Astrocyte (in vitro differentiated cells and primary cell): ENCODE results near the gene CALB2. TPM values are rescaled to one million over a fixed set of nuclear protein-coding genes. Genes with fewer than 3 reads are reported as not detected.

Experiments
- DNase-seq: peaks from one replicate; pipeline ENCODE4 v3.0.0-alpha.2; 2010; ENCODE audit warnings: low read depth
- FAIRE-seq: peaks from 2 replicates; lab custom pipeline; 2011; peaks lifted over from hg19 to GRCh38; lab: Jason Lieb, UNC
- H2AFZ ChIP-seq: 2 replicates; pipeline ENCODE4 v1.6.0; 2012; ENCODE audit warnings: low read depth, low read length, inconsistent platforms
- H3K27ac ChIP-seq: 2 replicates; pipeline ENCODE4 v1.5.1; 2011; ENCODE audit warnings: low read depth, low read length, inconsistent platforms
- H3K27me3 ChIP-seq: 2 replicates; pipeline ENCODE4 v1.6.0; 2011; ENCODE audit warnings: low read length, inconsistent platforms; ENCODE audit not compliant: insufficient read depth
- H3K36me3 ChIP-seq: 2 replicates; pipeline ENCODE4 v1.5.1; 2011; ENCODE audit warnings: low read length, inconsistent platforms; ENCODE audit not compliant: insufficient read depth
- H3K4me1 ChIP-seq: 2 replicates; pipeline ENCODE4 v1.5.1; 2011; ENCODE audit warnings: low read length, inconsistent platforms; ENCODE audit not compliant: insufficient read depth
- H3K4me2 ChIP-seq: 2 replicates; pipeline ENCODE4 v1.6.0; 2012; ENCODE audit warnings: low read length, inconsistent platforms
- H3K4me3 ChIP-seq: 2 replicates; pipeline ENCODE4 v1.5.1; 2011; ENCODE audit warnings: low read depth, mild to moderate bottlenecking, low read length, inconsistent platforms; ENCODE audit not compliant: insufficient read depth
- H3K79me2 ChIP-seq: 2 replicates; pipeline ENCODE4 v1.6.0; 2012; ENCODE audit warnings: mild to moderate bottlenecking, low read length, inconsistent platforms; ENCODE audit not compliant: insufficient read depth
- H3K9ac ChIP-seq: 2 replicates; pipeline ENCODE4 v1.6.0; 2012; ENCODE audit warnings: mild to moderate bottlenecking, low read length, inconsistent platforms
- H3K9me3 ChIP-seq: 2 replicates; pipeline ENCODE4 v1.5.1; 2012; ENCODE audit warnings: low read depth, mild to moderate bottlenecking, low read length, inconsistent platforms; ENCODE audit not compliant: insufficient read depth
- H4K20me1 ChIP-seq: 2 replicates; pipeline ENCODE4 v1.6.0; 2012; ENCODE audit warnings: low read length, inconsistent platforms; ENCODE audit not compliant: insufficient read depth
- H3K27ac Mint-ChIP-seq: one replicate; pipeline ENCODE4 v1.8.0; 2021; ENCODE audit warnings: mild to moderate bottlenecking, mixed read lengths; ENCODE audit not compliant: unreplicated experiment
- H3K27me3 Mint-ChIP-seq: one replicate; pipeline ENCODE4 v1.8.0; 2021; ENCODE audit warnings: low read depth, mixed read lengths; ENCODE audit not compliant: unreplicated experiment
- H3K36me3 Mint-ChIP-seq: one replicate; pipeline ENCODE4 v1.8.0; 2021; ENCODE audit warnings: low read depth, mixed read lengths; ENCODE audit not compliant: unreplicated experiment
- H3K4me1 Mint-ChIP-seq: one replicate; pipeline ENCODE4 v1.8.0; 2021; ENCODE audit warnings: low read depth, mixed read lengths; ENCODE audit not compliant: unreplicated experiment
- H3K4me3 Mint-ChIP-seq: one replicate; pipeline ENCODE4 v1.8.0; 2021; ENCODE audit warnings: mild to moderate bottlenecking, moderate library complexity, mixed read lengths; ENCODE audit not compliant: unreplicated experiment
- H3K9me3 Mint-ChIP-seq: one replicate; pipeline ENCODE4 v1.8.0; 2021; ENCODE audit warnings: mild to moderate bottlenecking, mixed read lengths; ENCODE audit not compliant: unreplicated experiment
- EZH2 ChIP-seq: IDR thresholded peaks from 2 replicates; pipeline ENCODE4 v1.6.1; 2012; ENCODE audit warnings: mild to moderate bottlenecking, low read length, inconsistent platforms; ENCODE audit not compliant: insufficient read depth
- total RNA-seq: library from RNA; stranded (reverse); gene quantifications from 2 replicates; pipeline ENCODE4 v1.2.1, GENCODE V29; 2021
- TF ChIP-seq, protein P1 (sequence below): IDR thresholded peaks from 2 replicates; pipeline ENCODE4 v1.5.1; 2011; ENCODE audit warnings: low read depth, mild to moderate bottlenecking, inconsistent platforms, low read length, moderate library complexity; ENCODE audit not compliant: insufficient read depth

Gene CALB2
- total RNA-seq, 1 donor from 2014 or later = 4.2 TPM

DNA sequence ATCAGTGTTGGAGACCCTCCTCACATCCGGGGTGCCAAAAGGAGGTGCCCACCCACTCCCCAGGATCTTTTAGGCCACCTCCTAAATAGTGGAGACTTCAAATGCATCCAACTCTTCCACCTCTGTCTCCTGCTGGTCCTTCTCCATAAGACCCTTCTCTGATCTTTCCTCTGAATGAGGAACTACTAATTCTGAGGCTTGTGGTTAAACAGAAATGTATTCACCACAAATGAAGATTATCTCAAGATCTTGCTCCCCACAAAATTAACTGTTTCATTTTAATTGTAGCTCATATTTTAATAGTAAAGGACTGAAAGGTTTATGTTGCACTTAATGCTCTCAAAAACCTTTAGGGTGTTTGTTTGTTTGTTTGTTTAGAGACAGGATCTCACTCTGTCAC lies 49.2 kb downstream of the CALB2 start:
- peaks cover 4% of the 10 kb centered on the region for H3K27me3 ChIP-seq
- no peaks in the 10 kb centered on the region for H3K4me1 ChIP-seq
- DNase-seq = no peak
- no peak overlapping the region for H3K27ac ChIP-seq
- no peak overlapping the region for H3K4me3 Mint-ChIP-seq
- no peak overlapping the region for H2AFZ ChIP-seq
- H3K36me3 ChIP-seq = no peaks in the 10 kb centered on the region
- H3K36me3 Mint-ChIP-seq = peaks cover 3% of the 10 kb centered on the region
- H3K9ac ChIP-seq = no peak overlapping the region
- H4K20me1 ChIP-seq = no peaks in the 10 kb centered on the region
- no peak for FAIRE-seq
- H3K9me3 Mint-ChIP-seq = peaks cover 12% of the 10 kb centered on the region
- no peak overlapping the region for H3K4me3 ChIP-seq
- H3K27me3 Mint-ChIP-seq = peaks cover 36% of the 10 kb centered on the region
- TF ChIP-seq, protein P1, sequence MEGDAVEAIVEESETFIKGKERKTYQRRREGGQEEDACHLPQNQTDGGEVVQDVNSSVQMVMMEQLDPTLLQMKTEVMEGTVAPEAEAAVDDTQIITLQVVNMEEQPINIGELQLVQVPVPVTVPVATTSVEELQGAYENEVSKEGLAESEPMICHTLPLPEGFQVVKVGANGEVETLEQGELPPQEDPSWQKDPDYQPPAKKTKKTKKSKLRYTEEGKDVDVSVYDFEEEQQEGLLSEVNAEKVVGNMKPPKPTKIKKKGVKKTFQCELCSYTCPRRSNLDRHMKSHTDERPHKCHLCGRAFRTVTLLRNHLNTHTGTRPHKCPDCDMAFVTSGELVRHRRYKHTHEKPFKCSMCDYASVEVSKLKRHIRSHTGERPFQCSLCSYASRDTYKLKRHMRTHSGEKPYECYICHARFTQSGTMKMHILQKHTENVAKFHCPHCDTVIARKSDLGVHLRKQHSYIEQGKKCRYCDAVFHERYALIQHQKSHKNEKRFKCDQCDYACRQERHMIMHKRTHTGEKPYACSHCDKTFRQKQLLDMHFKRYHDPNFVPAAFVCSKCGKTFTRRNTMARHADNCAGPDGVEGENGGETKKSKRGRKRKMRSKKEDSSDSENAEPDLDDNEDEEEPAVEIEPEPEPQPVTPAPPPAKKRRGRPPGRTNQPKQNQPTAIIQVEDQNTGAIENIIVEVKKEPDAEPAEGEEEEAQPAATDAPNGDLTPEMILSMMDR = no peak
- no peak for TF ChIP-seq EZH2
- H3K27ac Mint-ChIP-seq = no peak overlapping the region
- H3K4me1 Mint-ChIP-seq = no peaks in the 10 kb centered on the region
- no peak overlapping the region for H3K4me2 ChIP-seq
- H3K9me3 ChIP-seq = peaks cover 3% of the 10 kb centered on the region
- H3K79me2 ChIP-seq = no peaks in the 10 kb centered on the region

DNA sequence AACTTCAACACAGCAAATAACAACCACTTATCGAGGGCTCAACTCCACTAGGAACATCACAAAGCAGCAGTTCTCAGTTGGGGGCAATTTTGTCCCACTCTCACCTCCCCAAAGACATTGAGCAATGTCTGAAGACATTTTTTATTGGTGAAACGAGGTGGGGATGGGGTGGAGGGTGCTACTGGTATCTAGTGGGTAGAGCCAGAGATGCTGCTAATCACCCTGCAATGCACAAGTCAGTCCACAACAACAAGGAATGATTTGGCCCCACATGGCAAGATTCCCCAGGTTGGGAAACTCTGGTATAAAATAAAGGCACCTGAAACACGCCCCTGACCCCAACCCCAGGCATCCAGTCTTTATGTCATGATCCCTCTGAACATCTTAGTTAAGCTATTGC lies 50.0 kb downstream of the CALB2 start:
- Histone ChIP-seq H3K4me3 (no peak overlapping the region), H3K9ac (no peak overlapping the region), H3K36me3 (no peaks in the 10 kb centered on the region), H3K27ac (no peak overlapping the region), H4K20me1 (no peaks in the 10 kb centered on the region), H3K27me3 (peaks cover 4% of the 10 kb centered on the region), H3K4me1 (no peaks in the 10 kb centered on the region), H3K9me3 (peaks cover 3% of the 10 kb centered on the region), H3K4me2 (no peak overlapping the region), H2AFZ (no peak overlapping the region), H3K79me2 (no peaks in the 10 kb centered on the region)
- Mint-ChIP-seq H3K9me3 (peaks cover 12% of the 10 kb centered on the region), H3K27ac (no peak overlapping the region), H3K27me3 (peaks cover 36% of the 10 kb centered on the region), H3K36me3 (peaks cover 3% of the 10 kb centered on the region), H3K4me1 (no peaks in the 10 kb centered on the region), H3K4me3 (no peak overlapping the region)
- TF ChIP-seq EZH2 = no peak
- TF ChIP-seq, protein P1 = no peak
- FAIRE-seq (no peak), DNase-seq (no peak)

DNA sequence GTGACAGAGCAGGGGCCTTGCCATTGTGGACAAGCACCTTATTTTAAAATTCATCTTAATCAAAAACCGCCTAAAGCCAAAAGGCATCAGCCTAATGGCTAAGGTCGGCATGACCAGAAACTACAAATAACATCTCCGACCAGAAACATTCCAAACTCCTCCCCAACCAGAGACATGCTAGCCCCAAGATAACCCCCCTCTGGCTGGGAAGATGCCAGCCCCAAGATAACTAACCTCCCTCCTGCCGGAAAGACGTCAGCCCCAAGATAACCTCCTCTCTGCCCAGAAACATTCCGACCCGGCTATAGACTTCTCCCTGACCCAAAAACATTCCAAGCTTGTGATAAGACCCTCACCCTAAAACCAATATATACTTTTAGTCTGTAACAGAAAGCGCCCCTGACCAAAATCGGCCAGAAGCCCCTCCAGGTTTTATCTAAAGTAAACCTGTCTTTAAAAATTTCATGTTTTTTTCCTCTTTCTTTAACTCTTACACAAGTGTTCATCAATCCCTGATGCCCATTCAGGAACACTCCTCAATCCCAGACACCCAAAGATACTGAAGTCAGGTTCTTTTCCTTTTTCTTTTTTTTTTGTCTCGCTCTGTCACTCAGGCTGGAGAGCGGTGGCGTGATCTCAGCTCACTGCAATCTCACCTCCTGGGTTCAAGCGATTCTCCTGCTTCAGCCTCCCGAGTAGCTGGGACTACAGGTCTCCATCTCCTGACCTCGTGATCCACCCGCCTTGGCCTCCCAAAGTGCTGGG lies 50.7 kb downstream of the CALB2 start:
- no peak for FAIRE-seq
- Histone ChIP-seq H3K4me2 (no peak overlapping the region), H3K36me3 (no peaks in the 10 kb centered on the region), H3K9me3 (peaks cover 3% of the 10 kb centered on the region), H3K9ac (no peak overlapping the region), H3K4me3 (no peak overlapping the region), H3K79me2 (no peaks in the 10 kb centered on the region), H3K27me3 (peaks cover 4% of the 10 kb centered on the region), H3K4me1 (no peaks in the 10 kb centered on the region), H2AFZ (no peak overlapping the region), H4K20me1 (no peaks in the 10 kb centered on the region), H3K27ac (no peak overlapping the region)
- Mint-ChIP-seq H3K9me3 (peaks cover 11% of the 10 kb centered on the region), H3K27ac (no peak overlapping the region), H3K4me3 (no peak overlapping the region), H3K36me3 (peaks cover under 1% of the 10 kb centered on the region), H3K27me3 (peaks cover 40% of the 10 kb centered on the region), H3K4me1 (no peaks in the 10 kb centered on the region)
- DNase-seq = no peak
- no peak for TF ChIP-seq EZH2
- TF ChIP-seq, protein P1 = no peak
